ENCODE measurements around the gene CPNE4. TPM values are rescaled to one million over a fixed set of nuclear protein-coding genes. Genes with fewer than 3 reads are reported as not detected.

The CPNE4 gene
- total RNA-seq, 1 experiment from 2014 or later, result 0.41 TPM

GRCh38 chr3:131744765-131745164 lies 290.0 kb downstream of the CPNE4 start:
- peaks cover 9% of the 10 kb centered on the region for H3K27me3 Mint-ChIP-seq (ENCODE audit: insufficient read depth, unreplicated experiment)
- H3K9me3 Mint-ChIP-seq (ENCODE audit: unreplicated experiment), result no peaks in the 10 kb centered on the region
- ChIA-PET POLR2A (no interaction called here), CTCF (no interaction called here)
- DNase-seq, result no peak
- H3K36me3 Mint-ChIP-seq (ENCODE audit: insufficient read depth, unreplicated experiment), result no peaks in the 10 kb centered on the region
- intact Hi-C loops (cut with micrococcal nuclease; ENCODE audit: unreplicated experiment), result no loop called here
- Histone ChIP-seq H3K9me3 (no peaks in the 10 kb centered on the region), H3K27me3 (replicated peaks; ENCODE audit: control insufficient read depth, insufficient read depth, low read length) (no peaks in the 10 kb centered on the region), H3K4me1 (no peaks in the 10 kb centered on the region), H3K4me3 (ENCODE audit: low read depth, low read length) (no peak overlapping the region), H3K36me3 (ENCODE audit: control insufficient read depth, insufficient read depth, low read length) (no peaks in the 10 kb centered on the region)
- TF ChIP-seq CTCF (IDR thresholded peaks at IDR 0.05; ENCODE audit: insufficient read depth in 1 of 2, low read depth in 1 of 2, low read length in 1 of 2, severe bottlenecking in 1 of 2, unreplicated experiment in 1 of 2), result no peak
- no peak overlapping the region for H3K4me3 Mint-ChIP-seq (ENCODE audit: unreplicated experiment)
- H3K27ac Mint-ChIP-seq (ENCODE audit: unreplicated experiment), result no peak overlapping the region
- BruUV-seq (replicated peaks), result no TSS peak
- no peaks in the 10 kb centered on the region for H3K4me1 Mint-ChIP-seq (ENCODE audit: low read depth, unreplicated experiment)

GRCh38 chr3:131743126-131743525 lies 291.7 kb downstream of the CPNE4 start:
- Mint-ChIP-seq H3K4me3 (ENCODE audit: unreplicated experiment) (no peak overlapping the region), H3K27ac (ENCODE audit: unreplicated experiment) (no peak overlapping the region), H3K36me3 (ENCODE audit: insufficient read depth, unreplicated experiment) (no peaks in the 10 kb centered on the region), H3K9me3 (ENCODE audit: unreplicated experiment) (no peaks in the 10 kb centered on the region), H3K27me3 (ENCODE audit: insufficient read depth, unreplicated experiment) (peaks cover 10% of the 10 kb centered on the region), H3K4me1 (ENCODE audit: low read depth, unreplicated experiment) (no peaks in the 10 kb centered on the region)
- no TSS peak for BruUV-seq (replicated peaks)
- Histone ChIP-seq H3K36me3 (ENCODE audit: control insufficient read depth, insufficient read depth, low read length) (no peaks in the 10 kb centered on the region), H3K9me3 (no peaks in the 10 kb centered on the region), H3K4me3 (ENCODE audit: low read depth, low read length) (no peak overlapping the region), H3K27me3 (replicated peaks; ENCODE audit: control insufficient read depth, insufficient read depth, low read length) (no peaks in the 10 kb centered on the region), H3K4me1 (no peaks in the 10 kb centered on the region)
- ChIA-PET POLR2A (no interaction called here), CTCF (no interaction called here)
- DNase-seq, result no peak
- intact Hi-C loops (cut with micrococcal nuclease; ENCODE audit: unreplicated experiment), result no loop called here
- TF ChIP-seq CTCF (IDR thresholded peaks at IDR 0.05; ENCODE audit: insufficient read depth in 1 of 2, low read depth in 1 of 2, low read length in 1 of 2, severe bottlenecking in 1 of 2, unreplicated experiment in 1 of 2), result no peak

- no peaks in the 10 kb centered on the region for H3K9me3 Mint-ChIP-seq (ENCODE audit: unreplicated experiment)
- Histone ChIP-seq H3K36me3 (ENCODE audit: control insufficient read depth, insufficient read depth, low read length) (no peaks in the 10 kb centered on the region), H3K4me3 (ENCODE audit: low read depth, low read length) (no peak overlapping the region), H3K4me1 (no peaks in the 10 kb centered on the region), H3K9me3 (no peaks in the 10 kb centered on the region), H3K27me3 (replicated peaks; ENCODE audit: control insufficient read depth, insufficient read depth, low read length) (no peaks in the 10 kb centered on the region)
- no peak for DNase-seq
- peaks cover 10% of the 10 kb centered on the region for H3K27me3 Mint-ChIP-seq (ENCODE audit: insufficient read depth, unreplicated experiment)
- no peak for TF ChIP-seq CTCF (IDR thresholded peaks at IDR 0.05; ENCODE audit: insufficient read depth in 1 of 2, low read depth in 1 of 2, low read length in 1 of 2, severe bottlenecking in 1 of 2, unreplicated experiment in 1 of 2)
- H3K27ac Mint-ChIP-seq (ENCODE audit: unreplicated experiment), result no peak overlapping the region
- BruUV-seq (replicated peaks), result no TSS peak
- H3K4me3 Mint-ChIP-seq (ENCODE audit: unreplicated experiment), result no peak overlapping the region
- no peaks in the 10 kb centered on the region for H3K4me1 Mint-ChIP-seq (ENCODE audit: low read depth, unreplicated experiment)
- no peaks in the 10 kb centered on the region for H3K36me3 Mint-ChIP-seq (ENCODE audit: insufficient read depth, unreplicated experiment)
- POLR2A ChIA-PET, result no interaction called here
- intact Hi-C loops (cut with micrococcal nuclease; ENCODE audit: unreplicated experiment), result no loop called here
- CTCF ChIA-PET, result no interaction called here
Observed at GRCh38 chr3:131739211-131739610, 295.6 kb downstream of the CPNE4 start.
